Heart right ventricle (tissue), 16 donors: ENCODE results near the gene KLHL30. TPM values are rescaled to one million over a fixed set of nuclear protein-coding genes. Genes with fewer than 3 reads are reported as not detected.
A peak's percentile ranks its signal among the peaks of the same experiment; 100 is the strongest.

ENCODE experiments used
- ATAC-seq, 8 donors: fragments of 200-7000 bp; cut with Tn5 transposase; one replicate each; pipeline ENCODE4 v1.9.1; 2020; ENCODE audit warnings: mild to moderate bottlenecking in 8 of 8, moderate library complexity in 8 of 8, moderate number of reproducible peaks in 1 of 8
- DNase-seq, 2 donors: peaks; one replicate each; pipeline ENCODE4 v3.0.0-alpha.2; 2020
- H3K27ac ChIP-seq, 10 donors: fragments of 200-600 bp; sonication (generic) in 2 of 10; one replicate each; pipeline versions ENCODE4 v1.5.0 to v1.8.0; 2020 to 2022; ENCODE audit warnings: mild to moderate bottlenecking in 3 of 10
- H3K27me3 ChIP-seq, 7 donors: fragments of 200-600 bp; one replicate each; pipeline ENCODE4 v1.8.0; 2021 to 2022; ENCODE audit warnings: mild to moderate bottlenecking in 2 of 7
- H3K36me3 ChIP-seq, 9 donors: fragments of 200-600 bp; sonication (generic) in 1 of 9; one replicate each; pipeline versions ENCODE4 v1.5.0 to v1.8.0; 2020 to 2022; ENCODE audit warnings: mild to moderate bottlenecking in 2 of 9
- H3K4me1 ChIP-seq, 9 donors: fragments of 200-600 bp; sonication (generic) in 1 of 9; one replicate each; pipeline versions ENCODE4 v1.5.0 to v1.8.0; 2020 to 2022; ENCODE audit warnings: mild to moderate bottlenecking in 4 of 9
- H3K4me3 ChIP-seq, 10 donors: fragments of 200-600 bp; sonication (generic) in 2 of 10; one replicate each; pipeline versions ENCODE4 v1.5.0 to v1.8.0; 2020 to 2022; ENCODE audit warnings: mild to moderate bottlenecking in 7 of 10, moderate library complexity in 2 of 10
- H3K9me3 ChIP-seq, 11 donors: fragments of 200-600 bp in 10 of 11; sonication (generic) in 2 of 11; one replicate each; pipeline versions ENCODE4 v1.5.0 to v1.8.0; 2013 to 2022; ENCODE audit warnings: mild to moderate bottlenecking in 2 of 11, control low read depth in 1 of 11, moderate library complexity in 1 of 11
- WGBS, 2 donors: extraction: QIAGEN DNeasy Blood & Tissue Kit; methylation state at CpG; one replicate each; pipeline ENCODE4 v1.1.7; 2013; ENCODE audit warnings: inconsistent platforms in 1 of 2; 5-methylcytosine and 5-hydroxymethylcytosine counted together
- intact Hi-C, 10 donors: fragments of 100-400 bp; cut with DNase I; formaldehyde crosslinking; loops; one replicate each; pipeline versions ENCODE4 v1.11.1 to v1.14.2; 2022
- polyA plus RNA-seq, 2 donors: library from polyadenylated mRNA; stranded (reverse); fragments of 200-250 nt; gene quantifications; one replicate each; pipeline ENCODE4 v1.2.3, GENCODE V29; 2013
- total RNA-seq, 10 donors: library from RNA; stranded (reverse); fragmentation: NEBNext Ultra II Directional in 3 of 10; extraction: Animal tissue kit (Norgen Biotek cat#: 25700) in 3 of 10; gene quantifications; one replicate each; pipeline versions ENCODE4 v1.2.1 to v1.2.4, GENCODE V29; 2021 to 2023
- TF ChIP-seq, protein P1 (sequence below), 9 donors: fragments of 200-600 bp; sonication (generic) in 2 of 9; IDR thresholded peaks; one replicate each; pipeline versions ENCODE4 v1.5.0 to v1.8.0; 2021 to 2022; ENCODE audit warnings: antibody characterized with exemption in 9 of 9, mild to moderate bottlenecking in 5 of 9, moderate library complexity in 1 of 9
- donor health status: Arrhythmogenic right ventricular cardiomyopathy.
- donor health status: ischemic (EF 13 %, LVEDD 7.1; RV severe dilation, severe dysfunction).
- donor health status: healthy with polysubstance abuse.
- donor health status: DM: no; HTN: yes; CAD: no.
- donor health status: DM: no; HTN: no; CAD: no.
- donor health status: ischemic (EF 25% LVEDD 6.9; RV normal size, moderate dysfunction).
- donor health status: ischemic (EF 25% LVEDD 5.7; RV mildly dilated, moderate dysfunction).
- donor health status: healthy.
- donor health status: DM: yes; HTN: yes; CAD: no.
- donor health status: Ischemic cardiomyopathy.
- donor health status: ischemic (EF 35%, LVEDD 5.7; RV mildly dilated, moderate dysfunction).
- donor health status: nonischemic (EF 11% LVEDD 7.7; RV severe dilation, severe dysfunction).
- donor health status: DM: yes; HTN: yes; CAD: no.
- donor health status: PGD.
- donor health status: ischemic (EF 29% LVEDD 5.4; RV normal size, mild dysfunction).
- donor health status: nonischemic (EF 23%, LVEDD 6.1; RV moderate dilation, normal function).

The KLHL30 gene
- total and polyA plus RNA-seq, 12 donors: 3.0 to 30.1 (median 25.9) TPM

DNA sequence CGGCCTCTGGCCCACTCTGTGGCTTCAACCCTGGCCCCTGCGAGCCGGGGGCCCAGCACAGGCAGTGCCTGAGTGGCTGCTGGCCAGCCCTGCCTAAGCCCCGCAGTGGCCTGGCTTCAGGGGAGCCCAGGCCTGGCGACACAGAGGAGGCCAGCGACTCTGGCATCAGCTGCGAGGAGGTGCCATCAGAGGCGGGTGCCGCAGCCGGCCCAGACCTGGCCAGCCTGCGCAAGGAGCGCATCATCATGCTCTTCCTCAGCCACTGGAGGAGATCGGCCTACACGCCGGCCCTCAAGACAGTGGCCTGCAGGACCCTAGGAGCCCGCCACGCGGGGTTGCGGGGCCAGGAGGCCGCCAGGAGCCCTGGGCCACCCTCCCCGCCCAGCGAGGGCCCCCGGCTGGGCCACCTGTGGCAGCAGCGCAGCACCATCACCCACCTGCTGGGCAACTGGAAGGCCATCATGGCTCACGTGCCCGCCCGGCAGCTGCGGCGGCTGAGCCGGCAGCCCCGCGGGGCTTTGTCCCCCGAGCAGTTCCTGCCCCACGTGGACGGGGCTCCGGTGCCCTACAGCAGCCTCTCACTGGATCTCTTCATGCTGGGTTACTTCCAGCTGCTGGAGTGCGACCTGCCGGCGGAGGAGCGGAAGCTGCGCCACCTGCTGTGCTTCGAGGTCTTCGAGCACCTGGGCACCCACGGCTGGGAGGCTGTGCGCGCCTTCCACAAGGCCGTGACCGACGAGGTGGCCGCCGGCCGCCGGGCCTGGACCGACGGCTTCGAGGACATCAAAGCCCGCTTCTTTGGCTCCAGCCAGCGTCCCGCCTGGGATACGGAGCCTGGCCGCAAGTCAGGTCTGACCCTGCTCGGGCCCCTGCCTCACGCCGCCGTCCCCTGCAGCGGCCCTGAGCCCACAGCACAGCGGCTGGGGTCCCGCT is 7.5 kb upstream of the KLHL30 start:
- intact Hi-C loops: loop anchor here in 1 of 10 donors (10.0 kb wide), 1 partner anchor 276 kb away; the partner anchor contains the start of gene RAMP1
- TF ChIP-seq, protein P1, sequence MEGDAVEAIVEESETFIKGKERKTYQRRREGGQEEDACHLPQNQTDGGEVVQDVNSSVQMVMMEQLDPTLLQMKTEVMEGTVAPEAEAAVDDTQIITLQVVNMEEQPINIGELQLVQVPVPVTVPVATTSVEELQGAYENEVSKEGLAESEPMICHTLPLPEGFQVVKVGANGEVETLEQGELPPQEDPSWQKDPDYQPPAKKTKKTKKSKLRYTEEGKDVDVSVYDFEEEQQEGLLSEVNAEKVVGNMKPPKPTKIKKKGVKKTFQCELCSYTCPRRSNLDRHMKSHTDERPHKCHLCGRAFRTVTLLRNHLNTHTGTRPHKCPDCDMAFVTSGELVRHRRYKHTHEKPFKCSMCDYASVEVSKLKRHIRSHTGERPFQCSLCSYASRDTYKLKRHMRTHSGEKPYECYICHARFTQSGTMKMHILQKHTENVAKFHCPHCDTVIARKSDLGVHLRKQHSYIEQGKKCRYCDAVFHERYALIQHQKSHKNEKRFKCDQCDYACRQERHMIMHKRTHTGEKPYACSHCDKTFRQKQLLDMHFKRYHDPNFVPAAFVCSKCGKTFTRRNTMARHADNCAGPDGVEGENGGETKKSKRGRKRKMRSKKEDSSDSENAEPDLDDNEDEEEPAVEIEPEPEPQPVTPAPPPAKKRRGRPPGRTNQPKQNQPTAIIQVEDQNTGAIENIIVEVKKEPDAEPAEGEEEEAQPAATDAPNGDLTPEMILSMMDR (IDR thresholded peaks at IDR 0.05): no peak
- H3K27ac ChIP-seq: no peak overlapping the region
- ATAC-seq (no peak), DNase-seq (peak in 1 of 2 donors; percentile 7)
- H3K36me3 ChIP-seq: no peaks in the 10 kb centered on the region
- H3K27me3 ChIP-seq: no peaks in the 10 kb centered on the region
- H3K4me3 ChIP-seq: no peak overlapping the region
- peaks cover 0 to 8% (median 0%) of the 10 kb centered on the region in 9 donors for H3K4me1 ChIP-seq
- no peaks in the 10 kb centered on the region for H3K9me3 ChIP-seq
- WGBS, 2 donors: 92% methylated on average over 67 to 68 of the region's 68 CpGs

GRCh38 chr2:238131761-238132462 is 6.6 kb upstream of the KLHL30 start:
- DNase-seq: peak in 1 of 2 donors; percentile 8
- Histone ChIP-seq H3K4me1 (peaks cover 0 to 16% (median 6%) of the 10 kb centered on the region in 9 donors), H3K27me3 (no peaks in the 10 kb centered on the region), H3K27ac (no peak overlapping the region), H3K4me3 (no peak overlapping the region), H3K9me3 (no peaks in the 10 kb centered on the region), H3K36me3 (no peaks in the 10 kb centered on the region)
- no peak for ATAC-seq
- WGBS, 2 donors: 89 to 90% methylated on average over 14 of the region's 14 CpGs
- TF ChIP-seq, protein P1 (IDR thresholded peaks at IDR 0.05): no peak
- intact Hi-C loops: loop anchor here in 1 of 10 donors (10.0 kb wide), 1 partner anchor 277 kb away; the partner anchor contains the start of gene RAMP1

- TF ChIP-seq, protein P1 (IDR thresholded peaks at IDR 0.05): no peak
- H3K9me3 ChIP-seq: no peaks in the 10 kb centered on the region
- intact Hi-C loops: loop anchor here in 1 of 10 donors (10.0 kb wide), 1 partner anchor 278 kb away; the partner anchor contains the start of gene RAMP1
- WGBS, 2 donors: 86 to 92% methylated on average over 23 of the region's 23 CpGs
- H3K36me3 ChIP-seq: no peaks in the 10 kb centered on the region
- DNase-seq: peak in 1 of 2 donors; percentile 3
- H3K4me1 ChIP-seq: peaks cover 0 to 15% (median 11%) of the 10 kb centered on the region in 9 donors
- H3K4me3 ChIP-seq: no peak overlapping the region
- no peaks in the 10 kb centered on the region for H3K27me3 ChIP-seq
- H3K27ac ChIP-seq: no peak overlapping the region
- ATAC-seq: no peak
These were observed 5.7 kb upstream of the KLHL30 start for GRCh38 chr2:238132463-238133450.
